Central memory CD8-positive, alpha-beta T cell (primary cell): ENCODE measurements around the gene FBXO31.

ENCODE experiments used
- ATAC-seq: fragments of 150-1000 bp; cut with Tn5 transposase; replicated peaks from 2 replicates; pipeline ENCODE4 v1.10.0; 2022; ENCODE audit warnings: mild to moderate bottlenecking, moderate FRiP score, moderate number of reproducible peaks; ENCODE audit not compliant: poor library complexity, severe bottlenecking; ENCODE audit errors: extremely low read depth
- DNase-seq, 2 donors: peaks; one replicate each; pipeline ENCODE4 v3.0.0; 2021; ENCODE audit warnings: low spot score in 2 of 2
- H3K27ac Mint-ChIP-seq: one replicate; pipeline ENCODE4 v1.8.0; 2022; ENCODE audit warnings: low read depth, mild to moderate bottlenecking, moderate library complexity, mixed read lengths
- H3K27me3 Mint-ChIP-seq: one replicate; pipeline ENCODE4 v1.8.0; 2022; ENCODE audit warnings: mixed read lengths
- H3K36me3 Mint-ChIP-seq: one replicate; pipeline ENCODE4 v1.8.0; 2022; ENCODE audit warnings: mild to moderate bottlenecking, moderate library complexity, mixed read lengths; ENCODE audit not compliant: insufficient read depth
- H3K4me1 Mint-ChIP-seq: one replicate; pipeline ENCODE4 v1.8.0; 2022; ENCODE audit warnings: mixed read lengths
- H3K4me3 Mint-ChIP-seq: one replicate; pipeline ENCODE4 v1.8.0; 2022; ENCODE audit warnings: mild to moderate bottlenecking, moderate library complexity, mixed read lengths
- H3K9me3 Mint-ChIP-seq: one replicate; pipeline ENCODE4 v1.8.0; 2022; ENCODE audit warnings: mixed read lengths

The FBXO31 gene

GRCh38 chr16:87361916-87362619 lies 21.5 kb downstream of the FBXO31 start:
- no peaks in the 10 kb centered on the region for H3K27me3 Mint-ChIP-seq
- H3K4me3 Mint-ChIP-seq: no peak overlapping the region
- H3K9me3 Mint-ChIP-seq: no peaks in the 10 kb centered on the region
- peaks cover 20% of the 10 kb centered on the region for H3K4me1 Mint-ChIP-seq
- DNase-seq: no peak
- H3K36me3 Mint-ChIP-seq: peaks cover 25% of the 10 kb centered on the region
- ATAC-seq: no peak
- H3K27ac Mint-ChIP-seq: no peak overlapping the region

GRCh38 chr16:87360862-87361610 lies 22.5 kb downstream of the FBXO31 start:
- Mint-ChIP-seq H3K27ac (no peak overlapping the region), H3K36me3 (peaks cover 26% of the 10 kb centered on the region), H3K27me3 (no peaks in the 10 kb centered on the region), H3K4me1 (peaks cover 14% of the 10 kb centered on the region), H3K4me3 (no peak overlapping the region), H3K9me3 (no peaks in the 10 kb centered on the region)
- ATAC-seq: no peak
- no peak for DNase-seq

- peaks cover 5% of the 10 kb centered on the region for H3K4me1 Mint-ChIP-seq
- ATAC-seq: no peak
- no peak overlapping the region for H3K4me3 Mint-ChIP-seq
- H3K27ac Mint-ChIP-seq: no peak overlapping the region
- no peaks in the 10 kb centered on the region for H3K27me3 Mint-ChIP-seq
- peaks cover 26% of the 10 kb centered on the region for H3K36me3 Mint-ChIP-seq
- DNase-seq: no peak
- no peaks in the 10 kb centered on the region for H3K9me3 Mint-ChIP-seq
These were observed 24.5 kb downstream of the FBXO31 start for GRCh38 chr16:87359121-87359520.

- Mint-ChIP-seq H3K27me3 (no peaks in the 10 kb centered on the region), H3K9me3 (no peaks in the 10 kb centered on the region), H3K36me3 (peaks cover 22% of the 10 kb centered on the region), H3K27ac (no peak overlapping the region), H3K4me3 (no peak overlapping the region), H3K4me1 (peaks cover 4% of the 10 kb centered on the region)
- ATAC-seq (no peak), DNase-seq (no peak)
These were observed 24.9 kb downstream of the FBXO31 start for GRCh38 chr16:87358696-87359095.

- Mint-ChIP-seq H3K36me3 (peaks cover 19% of the 10 kb centered on the region), H3K27ac (no peak overlapping the region), H3K4me1 (no peaks in the 10 kb centered on the region), H3K9me3 (no peaks in the 10 kb centered on the region), H3K27me3 (no peaks in the 10 kb centered on the region), H3K4me3 (no peak overlapping the region)
- ATAC-seq (no peak), DNase-seq (no peak)
These were observed 25.3 kb downstream of the FBXO31 start for GRCh38 chr16:87358250-87358649.

GRCh38 chr16:87356491-87356853 lies 27.1 kb downstream of the FBXO31 start:
- DNase-seq: no peak
- no peak for ATAC-seq
- H3K4me3 Mint-ChIP-seq: no peak overlapping the region
- no peak overlapping the region for H3K27ac Mint-ChIP-seq
- H3K27me3 Mint-ChIP-seq: no peaks in the 10 kb centered on the region
- H3K9me3 Mint-ChIP-seq: no peaks in the 10 kb centered on the region
- no peaks in the 10 kb centered on the region for H3K4me1 Mint-ChIP-seq
- peaks cover 17% of the 10 kb centered on the region for H3K36me3 Mint-ChIP-seq

- Mint-ChIP-seq H3K4me3 (no peak overlapping the region), H3K9me3 (no peaks in the 10 kb centered on the region), H3K27ac (no peak overlapping the region), H3K4me1 (peaks cover 11% of the 10 kb centered on the region), H3K36me3 (peaks cover 8% of the 10 kb centered on the region), H3K27me3 (no peaks in the 10 kb centered on the region)
- DNase-seq (no peak), ATAC-seq (no peak)
These were observed 30.0 kb downstream of the FBXO31 start for GRCh38 chr16:87353613-87354012.

GRCh38 chr16:87352818-87353217 lies 30.8 kb downstream of the FBXO31 start:
- no peaks in the 10 kb centered on the region for H3K9me3 Mint-ChIP-seq
- peaks cover 10% of the 10 kb centered on the region for H3K36me3 Mint-ChIP-seq
- no peak overlapping the region for H3K27ac Mint-ChIP-seq
- ATAC-seq (no peak), DNase-seq (no peak)
- H3K27me3 Mint-ChIP-seq: no peaks in the 10 kb centered on the region
- H3K4me3 Mint-ChIP-seq: no peak overlapping the region
- peaks cover 12% of the 10 kb centered on the region for H3K4me1 Mint-ChIP-seq

- ATAC-seq: no peak
- H3K4me3 Mint-ChIP-seq: no peak overlapping the region
- no peak overlapping the region for H3K27ac Mint-ChIP-seq
- no peaks in the 10 kb centered on the region for H3K27me3 Mint-ChIP-seq
- no peaks in the 10 kb centered on the region for H3K9me3 Mint-ChIP-seq
- H3K36me3 Mint-ChIP-seq: peaks cover 9% of the 10 kb centered on the region
- DNase-seq: no peak
- peaks cover 12% of the 10 kb centered on the region for H3K4me1 Mint-ChIP-seq
These were observed 32.3 kb downstream of the FBXO31 start for GRCh38 chr16:87351320-87351698.

GRCh38 chr16:87350681-87351319 lies 32.8 kb downstream of the FBXO31 start:
- Mint-ChIP-seq H3K4me3 (no peak overlapping the region), H3K9me3 (no peaks in the 10 kb centered on the region), H3K4me1 (peaks cover 16% of the 10 kb centered on the region), H3K36me3 (peaks cover 14% of the 10 kb centered on the region), H3K27ac (no peak overlapping the region), H3K27me3 (no peaks in the 10 kb centered on the region)
- ATAC-seq: no peak
- no peak for DNase-seq

- Mint-ChIP-seq H3K27me3 (no peaks in the 10 kb centered on the region), H3K36me3 (peaks cover 17% of the 10 kb centered on the region), H3K4me3 (no peak overlapping the region), H3K27ac (no peak overlapping the region), H3K9me3 (no peaks in the 10 kb centered on the region), H3K4me1 (peaks cover 23% of the 10 kb centered on the region)
- DNase-seq: no peak
- no peak for ATAC-seq
These were observed 33.5 kb downstream of the FBXO31 start for GRCh38 chr16:87350031-87350430.

- DNase-seq (no peak), ATAC-seq (no peak)
- Mint-ChIP-seq H3K36me3 (peaks cover 21% of the 10 kb centered on the region), H3K4me1 (peaks cover 23% of the 10 kb centered on the region), H3K27ac (no peak overlapping the region), H3K4me3 (no peak overlapping the region), H3K9me3 (no peaks in the 10 kb centered on the region), H3K27me3 (no peaks in the 10 kb centered on the region)
These were observed 34.9 kb downstream of the FBXO31 start for GRCh38 chr16:87348616-87349157.
